ENCODE measurements around the gene PIP4K2A. TPM values are rescaled to one million over a fixed set of nuclear protein-coding genes. Genes with fewer than 3 reads are reported as not detected.

The PIP4K2A gene
- total RNA-seq, 1 experiment from 2014 or later = 24.2 TPM

GRCh38 chr10:22659866-22660265 lies 54.5 kb downstream of the PIP4K2A start:
- Mint-ChIP-seq H3K27ac (ENCODE audit: unreplicated experiment) (no peak overlapping the region), H3K9me3 (ENCODE audit: low read depth, unreplicated experiment) (no peaks in the 10 kb centered on the region), H3K4me3 (ENCODE audit: low read depth, unreplicated experiment) (no peak overlapping the region), H3K36me3 (ENCODE audit: insufficient read depth, unreplicated experiment) (peaks cover 4% of the 10 kb centered on the region), H3K4me1 (ENCODE audit: low read depth, unreplicated experiment) (peaks cover 15% of the 10 kb centered on the region), H3K27me3 (ENCODE audit: unreplicated experiment) (no peaks in the 10 kb centered on the region)
- BruUV-seq (replicated peaks) = no TSS peak
- TF ChIP-seq CTCF (IDR thresholded peaks at IDR 0.05; ENCODE audit: unreplicated experiment) = no peak
- CTCF ChIA-PET = interaction anchor here (0.7 kb wide), 1 partner anchor 19 kb away, joined by 3 read pairs; no protein-coding TSS in a partner anchor
- DNase-seq = no peak
- intact Hi-C loops (cut with micrococcal nuclease; ENCODE audit: unreplicated experiment) = loop anchor here (5.0 kb wide), 1 partner anchor 42 kb away; no protein-coding TSS in a partner anchor

GRCh38 chr10:22658745-22659410 lies 55.5 kb downstream of the PIP4K2A start:
- Mint-ChIP-seq H3K9me3 (ENCODE audit: low read depth, unreplicated experiment) (no peaks in the 10 kb centered on the region), H3K4me1 (ENCODE audit: low read depth, unreplicated experiment) (peaks cover 15% of the 10 kb centered on the region), H3K27me3 (ENCODE audit: unreplicated experiment) (no peaks in the 10 kb centered on the region), H3K36me3 (ENCODE audit: insufficient read depth, unreplicated experiment) (peaks cover 9% of the 10 kb centered on the region), H3K4me3 (ENCODE audit: low read depth, unreplicated experiment) (no peak overlapping the region), H3K27ac (ENCODE audit: unreplicated experiment) (no peak overlapping the region)
- CTCF ChIA-PET = interaction anchor here (0.7 kb wide), 1 partner anchor 20 kb away, joined by 3 read pairs; no protein-coding TSS in a partner anchor
- TF ChIP-seq CTCF (IDR thresholded peaks at IDR 0.05; ENCODE audit: unreplicated experiment) = no peak
- no peak for DNase-seq
- intact Hi-C loops (cut with micrococcal nuclease; ENCODE audit: unreplicated experiment) = loop anchor here (5.0 kb wide), 1 partner anchor 43 kb away; no protein-coding TSS in a partner anchor
- no TSS peak for BruUV-seq (replicated peaks)

- Mint-ChIP-seq H3K4me1 (ENCODE audit: low read depth, unreplicated experiment) (peaks cover 15% of the 10 kb centered on the region), H3K4me3 (ENCODE audit: low read depth, unreplicated experiment) (no peak overlapping the region), H3K9me3 (ENCODE audit: low read depth, unreplicated experiment) (no peaks in the 10 kb centered on the region), H3K36me3 (ENCODE audit: insufficient read depth, unreplicated experiment) (peaks cover 9% of the 10 kb centered on the region), H3K27me3 (ENCODE audit: unreplicated experiment) (no peaks in the 10 kb centered on the region), H3K27ac (ENCODE audit: unreplicated experiment) (no peak overlapping the region)
- BruUV-seq (replicated peaks) = no TSS peak
- CTCF ChIA-PET = no interaction called here
- no peak for TF ChIP-seq CTCF (IDR thresholded peaks at IDR 0.05; ENCODE audit: unreplicated experiment)
- no peak for DNase-seq
- intact Hi-C loops (cut with micrococcal nuclease; ENCODE audit: unreplicated experiment) = loop anchor here (5.0 kb wide), 1 partner anchor 45 kb away; no protein-coding TSS in a partner anchor
Observed at GRCh38 chr10:22657566-22658225, 56.7 kb downstream of the PIP4K2A start.

- H3K9me3 Mint-ChIP-seq (ENCODE audit: low read depth, unreplicated experiment) = no peaks in the 10 kb centered on the region
- H3K4me3 Mint-ChIP-seq (ENCODE audit: low read depth, unreplicated experiment) = no peak overlapping the region
- DNase-seq = no peak
- intact Hi-C loops (cut with micrococcal nuclease; ENCODE audit: unreplicated experiment) = loop anchor here (5.0 kb wide), 1 partner anchor 45 kb away; no protein-coding TSS in a partner anchor
- CTCF ChIA-PET = no interaction called here
- peaks cover 9% of the 10 kb centered on the region for H3K36me3 Mint-ChIP-seq (ENCODE audit: insufficient read depth, unreplicated experiment)
- no peak for TF ChIP-seq CTCF (IDR thresholded peaks at IDR 0.05; ENCODE audit: unreplicated experiment)
- no peaks in the 10 kb centered on the region for H3K27me3 Mint-ChIP-seq (ENCODE audit: unreplicated experiment)
- no peak overlapping the region for H3K27ac Mint-ChIP-seq (ENCODE audit: unreplicated experiment)
- H3K4me1 Mint-ChIP-seq (ENCODE audit: low read depth, unreplicated experiment) = peaks cover 15% of the 10 kb centered on the region
- no TSS peak for BruUV-seq (replicated peaks)
Observed at GRCh38 chr10:22657024-22657423, 57.4 kb downstream of the PIP4K2A start.

All from Calu3 (cell line).